Stimulated activated CD8-positive, alpha-beta memory T cell treated with anti-CD3 and anti-CD28 coated beads, Interleukin-12 subunit alpha, Interleukin-12 subunit beta, amount 100 ng/mL, for 24 hours (primary cell): Measurements from ENCODE around the gene PTPN14.
"Not testable (repeated sequence)": the region's sequence is repeated elsewhere in the genome, so short reads cannot be mapped to it uniquely, and the experiment has no call there.

ENCODE experiments used
- DNase-seq: peaks from one replicate; pipeline ENCODE4 v3.0.0-alpha.2; 2020; ENCODE audit errors: extremely low read depth

Gene PTPN14

DNA sequence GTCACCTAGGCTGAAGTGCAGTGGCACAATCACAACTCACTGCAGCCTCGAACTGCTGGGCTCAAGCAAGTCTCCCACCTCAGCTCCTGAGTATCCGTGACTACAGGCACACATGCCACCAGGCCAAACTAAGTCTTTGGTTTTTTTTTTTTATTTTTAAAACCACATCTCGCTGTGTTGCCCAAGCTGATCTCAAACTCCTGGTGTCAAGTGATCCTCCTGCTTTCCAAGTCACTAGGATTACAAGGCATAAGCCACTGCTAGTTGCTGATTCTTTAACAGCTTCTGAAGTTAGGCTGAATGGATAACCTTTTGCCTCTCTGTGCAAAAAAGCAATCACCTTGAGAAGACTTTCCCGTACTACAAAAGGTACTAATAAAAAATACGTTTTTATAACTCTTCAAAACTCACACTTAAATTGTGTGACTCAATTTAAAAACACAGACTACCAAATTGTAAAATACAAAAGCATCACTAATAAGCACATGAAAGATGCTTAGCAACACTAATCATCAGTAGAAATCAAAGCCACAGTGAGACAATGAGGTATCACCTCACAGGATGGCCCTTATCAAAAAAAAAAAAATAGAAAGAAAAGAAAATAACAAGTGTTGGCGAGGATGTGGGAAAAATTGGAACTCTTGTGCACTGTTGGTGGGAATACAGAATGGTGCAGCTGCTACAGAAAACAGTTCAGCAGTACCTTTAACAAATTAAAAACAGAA lies 40.3 kb downstream of the PTPN14 start:
- no peak for DNase-seq

DNA sequence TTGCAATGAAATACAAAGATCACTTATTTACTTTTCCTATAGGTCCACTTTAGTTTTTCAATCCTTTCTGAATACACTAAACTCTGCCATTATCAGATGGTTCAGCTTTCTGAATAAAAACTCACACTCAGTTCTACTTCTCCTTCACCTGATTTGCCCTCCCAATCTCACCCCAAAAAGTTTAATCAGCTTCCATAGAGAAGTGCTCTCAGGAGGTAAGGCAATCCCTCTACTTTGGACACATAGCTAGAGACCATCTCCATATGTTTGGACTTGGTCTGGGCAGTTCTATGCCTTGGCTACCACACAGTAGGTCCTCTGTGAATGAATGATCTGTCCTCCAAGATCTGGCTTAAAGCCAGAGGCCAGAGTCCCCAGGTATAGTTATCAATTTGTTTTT lies 40.9 kb downstream of the PTPN14 start:
- DNase-seq: no peak

DNA sequence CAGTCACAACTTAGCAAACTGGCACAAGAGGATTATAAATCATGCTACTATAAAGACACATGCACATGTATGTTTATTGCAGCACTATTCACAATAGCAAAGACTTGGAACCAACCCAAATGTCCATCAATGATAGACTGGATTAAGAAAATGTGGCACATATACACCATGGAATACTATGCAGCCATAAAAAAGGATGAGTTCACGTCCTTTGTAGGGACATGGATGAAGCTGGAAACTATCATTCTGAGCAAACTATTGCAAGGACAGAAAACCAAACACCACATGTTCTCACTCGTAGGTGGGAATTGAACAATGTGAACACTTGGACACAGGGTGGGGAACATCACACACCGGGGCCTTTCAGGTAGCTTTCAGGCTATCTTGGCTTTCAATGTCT lies 41.8 kb downstream of the PTPN14 start:
- not testable (repeated sequence) for DNase-seq

DNA sequence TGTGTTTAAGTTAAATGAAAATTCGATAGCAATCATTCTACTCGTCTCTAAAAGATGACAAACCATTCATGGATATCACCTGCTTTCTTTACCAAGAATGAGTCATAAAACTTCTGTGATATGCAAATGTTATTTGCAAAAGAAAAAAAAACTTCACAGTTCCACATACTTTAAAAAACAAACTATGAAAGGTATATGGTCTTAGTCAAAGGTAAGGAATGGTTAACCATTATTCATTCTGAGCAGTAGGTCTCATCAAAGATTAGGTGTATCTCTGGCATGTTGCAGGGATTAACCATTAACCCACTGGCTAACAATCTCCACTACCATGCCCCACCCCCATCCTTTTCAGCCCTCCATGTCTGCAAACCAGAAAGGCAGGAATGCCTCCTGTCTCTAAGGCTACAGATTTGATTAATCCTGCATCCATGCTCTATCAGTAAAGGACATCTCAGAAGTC lies 44.4 kb downstream of the PTPN14 start:
- no peak for DNase-seq

DNA sequence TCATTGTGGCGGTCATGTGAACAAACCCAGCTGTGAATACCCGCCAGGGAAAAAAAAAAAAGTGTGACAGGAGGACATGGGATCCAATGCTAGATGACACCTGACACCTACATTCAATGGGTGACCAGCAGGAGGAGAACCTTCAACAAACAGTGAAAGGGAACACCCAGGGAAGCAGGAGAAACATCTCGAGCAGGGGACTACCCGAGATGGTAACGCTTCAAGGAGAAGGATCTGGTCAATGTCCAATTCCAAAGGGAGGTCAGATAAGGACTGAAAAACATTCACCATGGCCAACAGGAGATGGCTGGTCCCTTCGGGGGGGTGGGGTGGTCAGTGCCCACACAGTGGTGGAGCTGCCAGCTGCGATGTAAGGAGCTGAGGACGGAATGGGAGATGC lies 46.3 kb downstream of the PTPN14 start:
- DNase-seq: no peak

DNA sequence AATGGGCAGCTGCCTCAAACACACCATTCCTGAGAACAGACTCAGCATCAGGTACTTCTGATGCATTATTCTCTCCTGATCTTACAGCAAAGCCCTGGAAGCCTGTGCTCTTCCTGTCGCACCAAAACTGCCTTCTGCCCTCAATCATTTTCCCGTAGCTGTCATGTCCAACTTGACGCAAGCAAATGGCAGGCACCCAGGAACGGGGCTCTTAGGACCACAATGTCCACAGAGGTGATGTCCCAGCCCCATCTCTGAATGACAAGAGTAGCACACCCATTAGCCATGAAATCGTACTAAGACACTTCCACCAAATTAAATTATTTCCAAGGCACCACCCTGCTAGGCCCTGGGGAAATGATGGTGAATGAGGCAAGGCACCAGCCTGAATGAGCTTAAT lies 47.1 kb downstream of the PTPN14 start:
- no peak for DNase-seq

DNA sequence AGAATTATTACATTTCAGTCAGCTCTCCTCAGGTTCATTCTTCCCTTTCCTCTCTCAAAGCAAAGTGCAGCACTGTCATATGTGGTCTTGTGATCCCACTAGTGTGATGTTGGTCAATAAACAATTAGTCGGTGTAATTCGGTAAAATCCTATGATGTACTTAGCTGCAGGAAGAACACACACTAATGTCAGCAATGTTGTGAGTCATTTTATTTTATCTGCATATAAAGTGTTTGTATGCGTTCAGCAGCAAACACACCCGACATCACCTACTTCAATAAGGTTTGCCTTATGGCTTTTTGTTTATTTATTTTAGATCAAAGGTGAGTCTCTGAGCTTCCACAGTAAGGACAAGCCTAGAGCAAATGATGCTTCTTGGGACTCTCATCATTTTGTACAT lies 47.8 kb downstream of the PTPN14 start:
- no peak for DNase-seq

DNA sequence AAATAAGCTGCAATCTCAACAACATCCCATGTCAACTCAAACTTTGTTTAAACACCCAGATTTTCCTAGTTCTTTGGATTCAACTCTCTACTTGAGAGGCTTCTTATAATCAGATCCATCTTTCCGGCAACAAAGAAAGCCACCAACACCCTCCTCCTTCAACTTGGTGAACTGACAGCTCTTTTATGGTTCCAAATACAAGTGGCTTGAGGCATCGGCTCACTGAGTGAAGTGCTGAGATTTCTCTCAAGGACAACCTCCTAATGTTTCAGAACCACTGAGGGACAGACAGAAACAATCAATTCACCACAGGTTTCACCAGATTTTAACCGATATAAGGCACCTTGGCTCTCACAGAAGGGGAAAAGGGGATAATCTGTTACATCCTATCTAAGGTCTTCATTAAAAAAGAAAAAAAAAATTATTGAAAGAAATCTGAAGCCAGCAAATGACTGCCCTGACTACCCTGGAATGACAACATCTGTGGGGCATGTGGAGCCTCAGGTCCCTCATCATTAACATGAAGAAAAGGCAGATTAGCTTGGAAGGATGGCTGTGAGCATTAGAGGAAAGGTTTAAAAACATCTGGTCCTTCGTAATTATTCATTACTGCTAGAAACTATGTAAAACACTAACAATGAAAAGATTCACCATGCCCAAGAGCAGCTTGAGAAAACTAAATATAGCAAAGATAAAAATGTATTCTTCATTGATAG lies 50.9 kb downstream of the PTPN14 start:
- DNase-seq: no peak

DNA sequence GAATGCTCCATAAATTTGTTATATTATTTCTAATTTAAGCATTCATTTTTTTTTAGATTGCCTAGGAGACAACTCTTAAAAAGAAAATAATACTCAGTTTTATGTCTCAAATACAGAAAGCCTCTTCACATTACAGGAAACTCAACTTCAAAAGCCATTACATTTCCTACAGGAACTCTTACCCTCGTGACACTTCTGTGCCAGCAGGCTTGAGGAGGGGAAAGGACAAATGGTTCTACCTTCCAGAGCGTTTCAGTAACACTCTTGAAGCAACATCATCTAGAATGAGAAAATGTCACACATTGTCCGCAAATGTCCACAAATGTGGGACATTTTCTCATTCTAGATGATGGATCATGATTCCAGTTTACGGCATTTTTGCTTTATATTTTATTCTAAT lies 51.7 kb downstream of the PTPN14 start:
- no peak for DNase-seq

DNA sequence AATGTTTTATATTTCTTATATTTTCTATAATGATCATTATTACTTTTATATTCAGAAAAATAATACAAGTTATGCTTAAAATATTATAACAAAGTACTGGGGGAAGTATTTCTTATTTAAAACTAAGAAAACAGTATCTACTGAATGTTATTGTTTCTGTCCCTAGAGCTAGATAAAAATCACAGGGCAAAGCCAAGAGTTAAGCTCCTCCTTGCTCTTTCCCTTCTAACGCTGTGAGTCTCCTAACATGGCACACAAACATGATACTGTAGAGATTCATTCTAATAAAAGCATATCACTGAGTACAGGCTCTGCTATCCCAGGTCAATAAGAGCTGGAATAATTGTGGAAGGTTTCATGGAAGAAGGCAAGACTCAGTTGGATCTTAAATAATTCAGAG lies 53.4 kb downstream of the PTPN14 start:
- no peak for DNase-seq

DNA sequence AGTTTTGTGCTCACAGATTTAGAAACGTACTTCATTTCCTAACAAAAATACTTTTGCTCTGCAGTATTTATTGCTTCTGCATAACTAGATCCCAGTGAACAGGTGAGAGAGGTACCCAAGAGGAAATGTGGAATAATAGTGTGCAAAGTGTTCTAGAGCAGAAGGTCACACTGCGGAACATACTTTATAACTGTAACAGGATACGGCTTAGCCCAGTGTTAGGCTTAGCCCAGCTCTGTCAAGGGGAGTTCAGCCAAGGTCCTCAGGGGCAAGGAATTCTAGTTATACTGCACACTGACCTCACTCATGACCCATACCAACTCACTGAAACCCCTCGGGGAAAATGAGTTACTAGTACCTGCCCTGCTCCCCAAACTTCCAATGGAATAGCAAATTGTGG lies 55.3 kb downstream of the PTPN14 start:
- DNase-seq: no peak

DNA sequence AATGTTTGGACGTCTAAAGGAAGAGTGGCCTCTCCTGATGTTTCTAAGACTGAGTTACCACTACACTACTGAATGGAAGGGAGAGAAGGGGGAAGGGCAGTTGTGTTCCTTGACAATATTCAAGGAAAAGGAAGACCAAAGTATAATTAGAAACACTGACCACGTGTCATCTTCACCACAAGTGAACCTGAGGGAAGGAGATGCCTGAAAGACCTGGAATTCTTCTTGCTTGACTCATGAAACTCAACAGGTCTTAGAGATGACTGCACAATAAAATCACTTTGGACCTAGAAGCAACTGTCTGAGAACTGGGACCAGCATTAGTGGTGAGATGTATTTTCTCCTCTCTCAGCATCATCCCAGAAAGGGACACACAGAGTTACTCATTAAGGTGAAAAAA lies 56.7 kb downstream of the PTPN14 start:
- no peak for DNase-seq

DNA sequence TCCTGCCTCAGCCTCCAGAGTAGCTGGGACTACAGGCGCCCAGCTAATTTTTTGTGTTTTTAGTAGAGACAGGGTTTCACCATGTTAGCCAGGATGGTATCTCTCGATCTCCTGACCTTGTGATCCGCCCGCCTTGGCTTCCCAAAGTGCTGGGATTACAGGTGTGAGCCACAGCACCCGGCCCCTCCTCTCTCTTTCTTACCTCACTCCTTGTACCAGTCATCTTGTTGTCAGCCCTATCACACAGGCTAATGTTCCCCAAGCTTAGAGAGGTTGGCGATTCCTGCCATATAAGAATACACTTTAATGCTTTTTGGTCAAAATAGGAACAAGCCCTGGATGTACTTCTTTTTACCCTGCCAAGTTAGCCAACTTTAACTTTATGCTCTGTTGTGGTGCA lies 57.2 kb downstream of the PTPN14 start:
- DNase-seq: not testable (repeated sequence)

DNA sequence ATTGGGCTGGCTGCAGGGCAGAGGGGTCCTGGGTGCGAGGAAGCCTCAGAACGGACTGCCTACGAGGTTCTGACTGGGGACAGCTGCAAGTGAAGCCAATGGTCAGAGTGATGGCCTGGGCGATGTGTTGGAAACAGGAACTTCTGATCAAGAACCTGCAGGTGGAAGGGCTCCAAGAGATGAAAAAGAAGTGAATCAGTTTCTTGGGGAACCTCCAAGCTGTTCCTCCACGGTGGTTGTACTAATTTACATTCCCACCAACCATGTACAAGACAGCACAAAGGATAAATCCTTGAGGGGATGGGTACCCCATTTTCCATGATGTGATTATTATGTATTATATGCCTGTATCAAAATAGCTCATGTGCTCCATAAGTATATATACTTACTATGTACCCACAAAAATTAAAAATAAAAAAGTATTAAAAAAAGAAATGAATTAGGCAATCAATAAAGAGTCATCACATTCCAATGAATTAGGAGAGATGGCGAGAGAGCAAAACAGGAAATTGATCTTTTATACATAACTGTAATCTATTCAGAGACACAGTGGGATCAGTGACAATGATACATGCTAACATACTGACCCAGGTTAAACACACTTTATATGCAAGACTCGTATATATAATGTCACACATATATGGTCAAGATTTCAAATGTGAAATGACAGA lies 58.1 kb downstream of the PTPN14 start:
- DNase-seq: no peak

DNA sequence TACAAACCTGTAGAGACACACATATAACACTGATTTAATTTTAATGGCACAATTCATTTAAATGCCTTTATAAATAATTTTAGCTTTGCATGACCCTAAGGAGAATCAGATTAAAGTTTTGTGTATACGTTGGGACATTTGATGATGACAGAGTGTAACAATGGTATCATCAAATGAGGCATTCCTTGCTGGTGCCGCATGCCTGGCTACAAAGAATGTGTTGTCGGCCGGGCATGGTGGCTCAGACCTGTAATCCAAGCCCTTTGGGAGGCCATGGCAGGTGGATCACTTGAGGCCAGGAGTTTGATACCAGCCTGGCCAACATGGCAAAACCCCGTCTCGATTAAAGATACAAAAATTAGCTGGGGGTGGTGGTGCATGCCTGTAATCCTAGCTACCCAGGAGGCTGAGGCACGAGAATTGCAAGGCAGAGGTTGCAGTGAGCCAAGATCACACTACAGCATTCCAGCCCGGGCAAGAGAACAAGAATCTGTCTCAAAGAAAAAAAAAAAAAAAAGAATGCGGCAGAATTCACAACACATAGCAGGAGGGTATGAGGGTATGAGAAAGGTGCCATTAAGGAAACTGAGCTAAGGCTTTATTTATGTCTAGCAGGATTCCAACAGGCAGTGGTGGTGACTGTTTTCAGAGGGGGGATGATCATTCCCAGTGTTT lies 58.9 kb downstream of the PTPN14 start:
- no peak for DNase-seq

DNA sequence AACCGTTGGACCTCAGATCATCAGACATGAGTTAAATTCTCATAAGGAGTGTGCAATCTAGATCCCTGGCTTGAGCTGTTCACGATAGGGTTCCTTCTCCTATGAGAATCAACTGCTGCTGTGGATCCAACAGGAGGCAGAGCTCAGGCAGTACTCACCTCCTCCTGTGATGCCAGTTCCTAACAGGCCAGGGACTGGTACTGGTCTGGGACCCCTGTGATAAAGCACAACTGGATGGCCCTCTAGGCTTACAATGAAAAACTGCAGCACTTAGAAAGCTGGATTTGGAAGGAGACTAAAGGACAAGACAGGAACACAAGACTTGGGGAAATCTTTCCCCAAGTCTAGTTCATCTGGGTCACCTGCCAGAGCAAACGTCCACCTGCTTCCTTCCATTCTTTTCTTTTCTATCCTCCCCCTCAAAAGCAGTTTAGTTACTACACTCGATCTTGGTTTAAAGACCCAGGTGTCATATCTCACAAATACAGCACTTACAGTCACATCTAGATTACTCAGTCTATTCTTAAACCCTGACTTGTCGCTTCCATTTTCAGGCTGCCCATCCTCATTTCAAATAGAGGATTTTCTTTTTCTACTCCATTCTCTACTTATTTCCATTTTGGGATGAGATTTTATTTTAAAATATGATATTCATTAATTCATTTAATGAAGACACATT lies 59.8 kb downstream of the PTPN14 start:
- DNase-seq: no peak

DNA sequence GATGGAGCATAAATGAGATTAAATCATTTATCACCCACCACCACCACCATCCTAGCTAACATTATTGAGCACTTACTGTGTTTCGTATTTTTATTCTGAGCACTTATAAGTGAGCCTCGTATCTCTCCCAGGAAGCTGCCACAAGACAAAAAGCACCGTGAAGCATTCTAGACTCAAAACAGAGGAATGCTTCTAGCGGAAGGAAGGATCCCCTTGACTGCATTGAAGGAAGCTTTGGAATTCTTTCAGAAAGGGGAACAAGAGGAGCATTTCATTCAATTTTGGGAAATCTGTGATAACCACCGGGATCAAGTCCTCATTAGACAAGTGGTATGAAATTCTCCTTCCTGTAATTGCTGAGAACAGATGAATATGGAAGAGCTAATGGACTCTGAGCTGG lies 66.3 kb downstream of the PTPN14 start:
- DNase-seq: no peak

DNA sequence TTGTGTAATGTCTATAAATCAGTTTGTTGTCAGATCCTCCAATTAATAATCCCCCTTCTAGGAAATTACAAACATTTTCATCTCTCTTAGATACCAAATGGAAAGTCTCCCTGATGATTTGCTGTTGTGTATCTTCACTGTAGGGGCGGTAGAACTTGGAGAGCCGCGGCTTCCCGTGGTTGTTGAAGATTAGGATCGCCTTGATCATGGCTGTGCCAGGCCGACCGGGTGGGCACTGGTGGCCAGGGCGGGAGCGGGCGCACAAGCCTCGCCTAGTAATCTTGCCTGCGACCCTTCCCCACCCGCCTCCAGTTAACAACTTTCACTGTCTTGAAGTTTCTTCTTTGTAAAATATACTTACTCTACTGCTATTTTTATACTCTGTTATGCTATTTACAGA lies 68.2 kb downstream of the PTPN14 start:
- DNase-seq: not testable (repeated sequence)

DNA sequence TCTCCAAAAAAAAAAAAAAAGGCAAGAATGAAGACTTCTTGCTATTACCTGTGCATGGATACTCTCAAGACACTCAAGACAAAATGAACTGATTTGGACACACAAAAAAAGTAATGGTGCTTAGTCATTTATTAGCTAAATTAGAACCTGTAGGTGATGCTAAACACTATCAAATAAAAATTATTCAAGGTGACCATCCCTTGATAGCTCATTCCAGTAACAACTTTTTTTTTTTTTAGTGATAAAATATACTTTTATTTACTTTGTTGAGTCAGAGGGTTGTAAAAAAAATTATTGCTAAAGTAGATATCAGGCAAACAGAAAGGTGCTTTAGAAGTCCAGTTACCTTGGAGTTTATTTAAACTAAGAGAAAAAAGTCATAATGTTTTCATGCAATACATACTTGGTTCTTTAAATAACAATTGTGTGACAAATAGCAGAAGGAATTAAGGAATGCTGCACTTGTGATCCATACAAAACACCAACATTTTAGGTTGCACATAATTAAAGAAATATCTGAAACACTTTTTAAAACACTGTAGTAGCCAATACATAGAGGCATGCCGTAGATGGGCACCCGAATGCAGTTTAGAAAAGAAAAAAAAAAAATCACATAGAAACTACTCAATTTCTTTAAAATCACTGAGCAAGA lies 69.3 kb downstream of the PTPN14 start:
- DNase-seq: not testable (repeated sequence)

DNA sequence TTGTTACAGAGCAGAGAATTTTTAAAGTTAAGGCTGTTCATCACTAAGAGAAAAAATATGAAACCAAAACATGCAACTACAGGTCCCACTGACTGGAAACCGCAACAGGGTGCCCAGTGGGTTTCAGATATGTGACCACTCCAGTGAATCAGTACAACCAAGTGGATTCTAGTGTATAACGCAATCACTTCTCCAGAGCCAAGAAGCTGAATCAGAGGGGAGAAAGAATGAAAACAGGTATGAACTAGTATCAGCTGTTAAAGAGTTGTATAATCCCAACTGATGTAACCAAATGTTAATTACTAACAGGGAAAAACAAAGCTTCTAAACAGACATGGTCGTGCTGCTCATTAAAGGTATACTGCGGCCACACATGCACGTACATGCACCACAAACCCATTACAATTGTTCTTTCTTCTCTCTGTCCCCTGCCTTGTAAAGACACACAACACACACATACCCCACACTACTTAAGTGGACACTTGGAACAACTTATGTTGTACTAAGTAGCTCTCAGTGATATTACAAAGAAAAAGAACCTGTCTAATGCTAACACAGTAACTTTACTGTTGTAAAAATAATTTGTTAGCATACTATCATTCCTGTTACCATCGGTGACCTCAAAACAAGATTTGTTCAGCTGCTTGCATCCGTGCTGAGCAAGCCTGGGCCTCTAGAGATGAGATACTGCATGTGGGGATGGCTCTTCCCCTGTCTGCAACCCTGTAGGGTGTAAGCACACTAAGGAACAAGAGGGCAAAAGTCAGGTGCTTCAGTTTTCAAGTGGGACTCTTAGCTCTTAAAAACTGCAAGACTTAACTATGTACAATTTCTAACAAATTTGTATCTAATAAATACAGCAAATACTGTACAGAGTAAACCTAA lies 74.2 kb downstream of the PTPN14 start:
- DNase-seq: no peak
